ENCODE results near the gene ADGRG6. TPM values are rescaled to one million over a fixed set of nuclear protein-coding genes. Genes with fewer than 3 reads are reported as not detected.

ADGRG6 gene
- polyA plus RNA-seq, 1 of the 3 experiments (the other 2 are of a cell fraction) = 61.5 TPM

DNA sequence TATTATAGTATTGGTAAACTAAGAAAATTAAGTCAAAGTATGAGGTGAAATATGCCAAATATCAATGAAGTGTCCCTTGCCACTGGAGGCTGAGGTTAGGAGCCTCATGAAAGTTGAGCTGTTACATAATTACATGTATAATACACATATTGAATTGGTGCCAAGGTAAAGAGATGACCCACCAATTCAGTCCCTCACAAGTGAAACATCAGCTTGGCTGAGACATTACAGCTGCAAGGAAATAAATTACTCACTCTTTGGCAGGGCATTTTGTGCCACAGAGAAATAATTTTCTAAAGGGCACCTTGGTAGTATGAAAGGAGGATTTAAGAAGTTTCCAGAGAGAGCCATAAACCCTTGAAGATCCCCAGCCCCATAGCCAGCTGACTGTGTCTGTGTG, 127.4 kb downstream of the ADGRG6 start:
- Histone ChIP-seq H3K4me2 (no peak overlapping the region), H3K4me3 (ENCODE audit: low read depth in 2 of 2, low read length in 1 of 2) (no peak overlapping the region), H3K27ac (ENCODE audit: low read depth in 2 of 2, low read length in 1 of 2) (peak overlapping the region in 1 of 2 experiments; percentile 58; a peak in 2 of 4 replicates), H3K79me2 (ENCODE audit: insufficient read depth) (peaks cover 6% of the 10 kb centered on the region; the same call in 1 of the 2 replicates), H4K20me1 (ENCODE audit: insufficient read depth) (no peaks in the 10 kb centered on the region), H2AFZ (ENCODE audit: low read depth) (no peak overlapping the region), H3K9ac (no peak overlapping the region), H3K4me1 (ENCODE audit: control insufficient read depth in 1 of 2, insufficient read depth in 2 of 2, low read depth in 1 of 2, low read length in 1 of 2) (no peaks in the 10 kb centered on the region), H3K27me3 (ENCODE audit: insufficient read depth) (no peaks in the 10 kb centered on the region), H3K9me2 (no peaks in the 10 kb centered on the region), H3K9me3 (no peaks in the 10 kb centered on the region), H3K36me3 (replicated peaks in 1 of 2; ENCODE audit: control insufficient read depth in 1 of 2, insufficient read depth in 2 of 2, low read length in 1 of 2) (peaks cover 19 to 30% of the 10 kb centered on the region in 2 experiments), H3F3A (replicated peaks; ENCODE audit: insufficient read depth) (peaks cover 3% of the 10 kb centered on the region)
- ChIA-PET POLR2A (no interaction called here), CTCF (interaction anchor here (0.6 kb wide), 1 partner anchor 16 kb away, joined by 3 read pairs; no protein-coding TSS in a partner anchor)
- no peak for DNase-seq
- no peak for TF ChIP-seq SMC3 (IDR thresholded peaks at IDR 0.05; ENCODE audit: low read depth, low read length)
- TF ChIP-seq JUND (IDR thresholded peaks at IDR 0.05) = no peak
- TF ChIP-seq EZH2phosphoT487 (IDR thresholded peaks at IDR 0.05; ENCODE audit: borderline replicate concordance, low read depth) = no peak
- TF ChIP-seq TEAD4 (IDR thresholded peaks at IDR 0.05; ENCODE audit: borderline replicate concordance, insufficient read depth) = no peak
- TF ChIP-seq NRF1 (IDR thresholded peaks at IDR 0.05; ENCODE audit: low read depth, low read length) = no peak
- no peak for TF ChIP-seq RFX5 (IDR thresholded peaks at IDR 0.05; ENCODE audit: low read length)
- no peak for TF ChIP-seq POLR2AphosphoS5 (IDR thresholded peaks at IDR 0.05; ENCODE audit: low read depth, low read length)
- no peak for TF ChIP-seq RXRA (IDR thresholded peaks at IDR 0.05; ENCODE audit: borderline replicate concordance, low read depth)
- TF ChIP-seq TCF12 (IDR thresholded peaks at IDR 0.05) = 0 out of 2 replicates have a peak, but pooled peaks have one; percentile 15
- TF ChIP-seq, protein P1, sequence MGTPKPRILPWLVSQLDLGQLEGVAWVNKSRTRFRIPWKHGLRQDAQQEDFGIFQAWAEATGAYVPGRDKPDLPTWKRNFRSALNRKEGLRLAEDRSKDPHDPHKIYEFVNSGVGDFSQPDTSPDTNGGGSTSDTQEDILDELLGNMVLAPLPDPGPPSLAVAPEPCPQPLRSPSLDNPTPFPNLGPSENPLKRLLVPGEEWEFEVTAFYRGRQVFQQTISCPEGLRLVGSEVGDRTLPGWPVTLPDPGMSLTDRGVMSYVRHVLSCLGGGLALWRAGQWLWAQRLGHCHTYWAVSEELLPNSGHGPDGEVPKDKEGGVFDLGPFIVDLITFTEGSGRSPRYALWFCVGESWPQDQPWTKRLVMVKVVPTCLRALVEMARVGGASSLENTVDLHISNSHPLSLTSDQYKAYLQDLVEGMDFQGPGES (IDR thresholded peaks at IDR 0.05; ENCODE audit: low read depth, low read length) = no peak
- no peak for TF ChIP-seq GATA2 (CRISPR knock-in tag; IDR thresholded peaks at IDR 0.05)
- TF ChIP-seq RAD21 (IDR thresholded peaks at IDR 0.05; ENCODE audit: low read length) = no peak
- TF ChIP-seq NFIC (IDR thresholded peaks at IDR 0.05; ENCODE audit: borderline replicate concordance) = peak; percentile 19; the same call in 1 of the 2 replicates
- TF ChIP-seq SIN3A (IDR thresholded peaks at IDR 0.05; ENCODE audit: borderline replicate concordance, low read depth, low read length) = no peak
- no peak for TF ChIP-seq CHD2 (IDR thresholded peaks at IDR 0.05; ENCODE audit: low read length, partially characterized antibody)

DNA sequence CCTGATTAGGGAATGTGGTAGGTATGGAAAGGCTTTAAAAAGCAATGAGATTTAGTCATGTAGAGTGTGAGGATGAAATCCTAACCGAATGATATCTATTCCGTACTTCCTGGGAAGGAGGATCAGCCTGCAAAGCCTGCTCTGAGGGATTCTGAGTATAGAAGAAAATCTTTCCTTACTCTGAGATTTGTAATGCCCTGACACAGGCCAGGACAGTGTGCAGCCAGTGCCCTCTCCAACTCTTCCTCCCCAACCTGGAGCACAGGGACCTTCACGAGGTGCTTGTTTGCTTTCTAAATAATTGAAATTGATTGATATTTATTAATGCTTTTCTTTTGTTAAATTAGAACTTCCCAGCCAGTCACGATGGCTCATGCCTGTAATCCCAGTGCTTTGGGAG, 131.6 kb downstream of the ADGRG6 start:
- no peak overlapping the region for H3K27ac ChIP-seq (ENCODE audit: low read depth in 2 of 2, low read length in 1 of 2)
- ChIA-PET POLR2A (no interaction called here), CTCF (no interaction called here)
- H3K4me3 ChIP-seq (ENCODE audit: low read depth in 2 of 2, low read length in 1 of 2) = no peak overlapping the region
- no peak overlapping the region for H2AFZ ChIP-seq (ENCODE audit: low read depth)
- no peaks in the 10 kb centered on the region for H3K9me3 ChIP-seq
- H3F3A ChIP-seq (replicated peaks; ENCODE audit: insufficient read depth) = peaks cover 3% of the 10 kb centered on the region
- H3K4me2 ChIP-seq = no peak overlapping the region
- 59% methylated on average over 4 of the region's 4 CpGs for WGBS (ENCODE audit: low lambda C conversion rate)
- H3K27me3 ChIP-seq (ENCODE audit: insufficient read depth) = no peaks in the 10 kb centered on the region
- no peaks in the 10 kb centered on the region for H3K4me1 ChIP-seq (ENCODE audit: control insufficient read depth in 1 of 2, insufficient read depth in 2 of 2, low read depth in 1 of 2, low read length in 1 of 2)
- no peak for DNase-seq
- peaks cover 25 to 30% of the 10 kb centered on the region in 2 experiments for H3K36me3 ChIP-seq (replicated peaks in 1 of 2; ENCODE audit: control insufficient read depth in 1 of 2, insufficient read depth in 2 of 2, low read length in 1 of 2)
- no peaks in the 10 kb centered on the region for H3K9me2 ChIP-seq
- H3K79me2 ChIP-seq (ENCODE audit: insufficient read depth) = no peaks in the 10 kb centered on the region
- H4K20me1 ChIP-seq (ENCODE audit: insufficient read depth) = no peaks in the 10 kb centered on the region
- H3K9ac ChIP-seq = no peak overlapping the region
- TF ChIP-seq FOXM1 (IDR thresholded peaks at IDR 0.05; ENCODE audit: low read depth) (no peak), RCOR1 (IDR thresholded peaks at IDR 0.05; ENCODE audit: low read length) (no peak), MEF2A (IDR thresholded peaks at IDR 0.05; ENCODE audit: borderline replicate concordance, low read depth) (no peak), FOXJ3 (CRISPR knock-in tag; IDR thresholded peaks at IDR 0.05) (no peak), TCF12 (IDR thresholded peaks at IDR 0.05) (no peak), RXRA (IDR thresholded peaks at IDR 0.05; ENCODE audit: borderline replicate concordance, low read depth) (no peak), MXI1 (IDR thresholded peaks at IDR 0.05; ENCODE audit: low read depth, low read length) (no peak), POLR2AphosphoS5 (IDR thresholded peaks at IDR 0.05; ENCODE audit: low read depth, low read length) (no peak), GATA2 (CRISPR knock-in tag; IDR thresholded peaks at IDR 0.05) (no peak), SMC3 (IDR thresholded peaks at IDR 0.05; ENCODE audit: low read depth, low read length) (no peak), GABPA (IDR thresholded peaks at IDR 0.05; ENCODE audit: low read depth) (no peak), NFIC (IDR thresholded peaks at IDR 0.05; ENCODE audit: borderline replicate concordance) (no peak), RFX5 (IDR thresholded peaks at IDR 0.05; ENCODE audit: low read length) (no peak), CHD2 (IDR thresholded peaks at IDR 0.05; ENCODE audit: low read length, partially characterized antibody) (no peak), SIN3A (IDR thresholded peaks at IDR 0.05; ENCODE audit: borderline replicate concordance, low read depth, low read length) (no peak), JUND (IDR thresholded peaks at IDR 0.05) (no peak)
- TF ChIP-seq, protein P1 (IDR thresholded peaks at IDR 0.05; ENCODE audit: low read depth, low read length) = no peak
- TF ChIP-seq, protein P2, sequence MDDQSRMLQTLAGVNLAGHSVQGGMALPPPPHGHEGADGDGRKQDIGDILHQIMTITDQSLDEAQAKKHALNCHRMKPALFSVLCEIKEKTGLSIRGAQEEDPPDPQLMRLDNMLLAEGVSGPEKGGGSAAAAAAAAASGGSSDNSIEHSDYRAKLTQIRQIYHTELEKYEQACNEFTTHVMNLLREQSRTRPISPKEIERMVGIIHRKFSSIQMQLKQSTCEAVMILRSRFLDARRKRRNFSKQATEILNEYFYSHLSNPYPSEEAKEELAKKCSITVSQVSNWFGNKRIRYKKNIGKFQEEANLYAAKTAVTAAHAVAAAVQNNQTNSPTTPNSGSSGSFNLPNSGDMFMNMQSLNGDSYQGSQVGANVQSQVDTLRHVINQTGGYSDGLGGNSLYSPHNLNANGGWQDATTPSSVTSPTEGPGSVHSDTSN (IDR thresholded peaks at IDR 0.05) = no peak
